ENCODE results near the gene PRR36. TPM values are rescaled to one million over a fixed set of nuclear protein-coding genes. Genes with fewer than 3 reads are reported as not detected.

PRR36 gene
- total RNA-seq, 1 experiment from 2014 or later, result not detected

DNA sequence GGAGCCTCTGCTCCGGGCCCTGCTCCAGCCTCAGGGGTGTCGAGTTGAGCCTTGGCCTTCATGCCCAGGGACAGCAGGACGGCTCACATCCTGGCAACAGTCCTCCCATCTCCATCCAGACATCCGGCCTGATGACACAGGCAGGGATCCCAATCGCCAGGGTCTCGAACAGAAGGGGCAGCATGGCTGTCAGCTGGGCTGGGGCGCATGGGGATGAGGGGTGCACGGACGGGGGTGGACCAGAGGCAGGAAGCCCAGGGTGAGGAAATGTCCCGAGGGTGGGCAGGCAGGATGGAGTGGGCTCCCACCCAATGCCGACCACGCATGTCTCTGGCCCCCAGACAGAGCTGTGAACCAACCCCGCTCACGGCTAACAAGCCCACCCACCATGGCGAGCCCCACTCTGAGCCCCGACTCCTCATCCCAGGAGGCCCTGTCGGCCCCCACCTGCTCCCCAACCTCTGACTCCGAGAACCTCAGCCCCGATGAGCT is 28.0 kb downstream of the PRR36 start:
- no peak for DNase-seq (ENCODE audit: low read depth)

DNA sequence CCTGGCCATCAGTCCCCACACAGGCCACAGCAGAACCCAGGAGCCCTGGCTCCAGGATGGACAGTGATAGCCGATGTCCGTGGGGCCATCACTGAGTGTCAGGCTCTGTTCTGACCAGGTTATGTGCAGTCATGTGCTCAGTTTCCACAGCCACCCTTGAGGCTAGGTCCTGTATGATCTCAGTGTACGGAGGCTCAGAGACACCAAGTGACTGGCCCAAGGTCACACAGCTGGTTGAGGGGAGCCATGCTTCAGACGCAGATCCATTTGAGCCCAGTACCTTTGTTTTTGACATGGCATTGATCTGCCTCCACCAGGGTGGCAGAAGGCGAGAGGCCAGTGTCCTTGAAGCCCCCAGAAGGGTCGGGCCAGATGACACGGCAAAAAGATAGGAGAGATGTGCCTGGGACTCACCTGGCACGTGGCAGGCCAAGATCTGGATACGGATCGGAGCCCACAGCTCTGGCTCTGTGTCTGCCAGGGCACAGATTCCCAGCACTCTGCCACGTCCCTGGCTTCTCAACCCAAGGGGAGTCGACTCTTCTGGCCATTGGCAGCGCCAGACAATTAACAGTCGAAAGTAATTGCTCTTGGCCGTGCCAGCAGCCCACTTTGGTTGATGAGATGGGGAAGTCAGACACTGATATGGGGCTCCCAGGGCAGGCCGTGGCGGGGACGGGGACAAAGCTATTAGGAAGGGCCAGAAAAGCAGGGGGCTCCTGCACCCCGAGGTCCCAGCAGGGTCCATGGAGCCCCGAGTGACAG is 28.6 kb downstream of the PRR36 start:
- DNase-seq (ENCODE audit: low read depth), result no peak

DNA sequence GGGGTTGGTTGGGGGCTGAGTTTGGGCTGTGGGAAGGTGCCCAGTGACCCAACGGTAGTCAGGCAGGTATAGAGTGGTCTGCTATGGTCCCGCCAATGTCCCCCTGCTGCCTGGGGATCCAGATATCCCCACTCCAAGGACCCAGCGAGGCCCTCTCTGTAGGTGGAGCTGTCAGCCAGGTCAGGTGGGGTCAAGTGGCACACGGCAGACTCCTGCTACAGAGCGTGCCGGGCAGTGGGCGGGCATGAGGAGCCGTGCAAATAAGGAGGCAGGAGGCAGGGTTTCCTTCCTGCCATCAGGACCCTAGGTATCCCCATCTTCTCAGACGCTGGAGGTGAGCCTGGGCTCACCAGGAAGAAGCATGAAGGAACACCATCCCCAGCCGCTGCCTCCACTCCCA is 29.2 kb downstream of the PRR36 start:
- no peak for DNase-seq (ENCODE audit: low read depth)

DNA sequence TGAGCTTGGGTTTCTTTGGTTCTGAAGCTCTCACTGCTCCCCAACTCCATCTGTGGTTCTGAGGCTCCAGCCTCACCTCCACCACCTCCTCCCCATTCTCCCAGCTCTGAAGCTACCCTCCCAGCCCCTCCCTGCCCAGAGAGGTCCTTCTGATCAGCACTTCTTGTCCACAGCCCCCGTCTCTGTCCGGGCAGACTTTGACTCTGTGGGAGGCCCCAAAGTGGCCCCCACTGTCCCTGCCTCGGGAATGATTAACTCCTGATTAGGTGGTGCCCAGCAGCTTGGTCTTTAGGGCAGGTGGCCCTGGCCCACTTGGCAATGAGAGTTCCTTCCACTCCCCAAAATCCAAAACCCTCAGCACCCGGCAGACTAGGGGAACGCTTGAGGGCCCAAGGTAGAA is 29.8 kb downstream of the PRR36 start:
- DNase-seq (ENCODE audit: low read depth), result no peak

DNA sequence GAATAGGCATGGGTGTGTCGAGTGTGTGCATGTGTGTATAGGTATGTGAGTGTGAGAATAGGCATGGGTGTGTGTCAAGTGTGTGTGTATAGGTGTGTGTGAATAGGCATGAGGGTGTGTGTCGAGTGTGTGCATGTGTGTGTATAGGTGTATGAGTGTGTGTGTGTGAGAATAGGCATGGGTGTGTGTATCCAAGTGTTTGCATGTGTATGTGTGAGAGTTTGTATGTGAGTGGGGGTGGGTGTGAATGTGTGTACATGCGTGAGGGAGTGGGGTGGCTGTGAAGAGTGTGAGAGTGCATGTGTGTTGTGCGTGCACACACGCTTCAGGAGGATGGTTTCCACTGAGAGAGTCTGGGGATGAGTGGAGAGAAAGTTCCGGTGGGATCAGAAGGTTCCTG is 30.7 kb downstream of the PRR36 start:
- no peak for DNase-seq (ENCODE audit: low read depth)

DNA sequence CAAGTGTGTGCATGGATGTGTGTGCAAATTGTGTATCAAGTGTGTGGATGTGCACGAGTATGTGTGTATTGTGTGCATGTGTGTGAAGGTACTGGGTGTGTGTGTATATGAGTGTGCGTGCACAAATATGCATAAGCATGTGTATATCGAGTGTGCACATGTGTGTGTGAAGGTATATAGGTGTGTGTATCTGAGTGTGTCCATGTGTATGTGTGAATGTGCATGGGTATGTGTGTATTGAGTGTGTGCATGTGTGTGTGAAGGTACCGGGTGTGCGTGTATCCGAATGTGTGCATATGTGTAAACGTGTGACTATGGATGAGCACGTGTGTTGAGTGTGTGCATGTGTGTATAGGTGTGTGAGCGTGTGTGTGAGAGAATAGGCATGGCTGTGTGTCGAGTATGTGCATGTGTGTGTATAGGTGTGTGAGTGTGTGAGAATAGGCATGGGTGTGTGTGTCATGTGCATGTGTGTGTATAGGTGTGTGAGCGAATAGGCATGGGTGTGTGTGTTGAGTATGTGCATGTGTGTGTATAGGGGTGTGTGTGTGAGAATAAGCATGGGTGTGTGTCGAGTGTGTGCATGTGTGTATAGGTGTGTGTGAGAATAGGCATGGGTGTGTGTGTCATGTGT is 31.4 kb downstream of the PRR36 start:
- DNase-seq (ENCODE audit: low read depth), result no peak

DNA sequence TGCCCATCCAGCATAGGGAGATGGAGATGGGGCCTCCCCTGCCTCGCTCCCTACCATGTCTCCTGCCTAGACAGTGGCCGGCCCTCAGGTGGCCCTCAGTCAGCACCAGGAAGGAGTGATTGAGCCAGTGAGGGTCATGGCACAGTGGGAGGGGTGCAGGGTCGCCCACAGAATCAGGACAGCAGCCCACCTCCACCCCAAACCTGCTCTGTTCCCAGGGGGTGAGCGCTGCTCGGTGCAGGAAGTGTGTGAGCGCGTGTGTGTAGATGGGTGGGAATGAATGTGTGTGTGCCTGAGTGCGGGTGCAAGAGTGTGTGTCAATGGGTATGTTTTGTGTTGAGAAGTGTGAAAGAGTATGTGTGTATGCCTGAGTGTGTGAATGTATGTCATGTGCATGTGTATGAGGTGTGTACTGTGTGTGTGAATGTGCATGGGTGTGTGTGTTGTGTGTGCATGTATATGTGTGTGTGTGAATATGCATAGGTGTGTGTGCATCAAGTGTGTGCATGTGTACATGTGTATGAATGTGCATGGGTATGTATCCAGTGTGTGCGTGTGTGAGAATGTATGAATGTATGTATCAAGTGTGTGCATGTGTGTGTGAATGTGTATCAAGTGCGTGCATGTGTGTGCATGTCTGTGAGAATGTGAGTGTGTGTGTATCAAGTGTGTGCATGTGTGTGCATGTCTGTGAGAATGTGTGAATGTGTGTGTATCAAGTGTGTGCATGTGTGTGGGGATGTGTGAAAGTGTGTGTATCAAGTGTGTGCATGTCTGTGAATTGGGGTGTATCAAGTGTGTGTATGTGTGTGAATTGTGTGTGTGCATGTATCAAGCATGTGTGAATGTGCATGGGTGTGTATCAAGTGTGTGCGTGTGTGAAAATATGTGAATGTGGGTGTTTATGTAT is 32.2 kb downstream of the PRR36 start:
- DNase-seq (ENCODE audit: low read depth), result no peak

DNA sequence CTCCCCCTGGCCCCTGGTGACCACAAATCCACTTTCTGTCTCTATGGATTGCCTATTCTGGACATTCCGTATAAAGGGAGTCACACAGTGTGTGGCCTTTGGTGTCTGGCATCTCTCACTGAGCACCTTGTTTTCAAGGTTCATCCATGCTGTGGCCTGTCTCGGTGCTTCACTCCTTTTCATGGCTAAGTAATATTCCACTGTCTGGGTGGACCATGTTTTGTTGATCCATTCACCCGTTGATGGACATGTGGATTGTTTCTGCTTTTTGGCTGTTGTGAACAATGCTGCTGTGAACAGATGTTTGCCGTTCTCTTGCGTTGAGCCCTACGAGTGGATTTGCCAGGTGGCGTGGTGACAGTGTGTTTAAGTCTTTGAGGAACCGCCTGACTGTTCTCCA is 33.6 kb downstream of the PRR36 start:
- no peak for DNase-seq (ENCODE audit: low read depth)

DNA sequence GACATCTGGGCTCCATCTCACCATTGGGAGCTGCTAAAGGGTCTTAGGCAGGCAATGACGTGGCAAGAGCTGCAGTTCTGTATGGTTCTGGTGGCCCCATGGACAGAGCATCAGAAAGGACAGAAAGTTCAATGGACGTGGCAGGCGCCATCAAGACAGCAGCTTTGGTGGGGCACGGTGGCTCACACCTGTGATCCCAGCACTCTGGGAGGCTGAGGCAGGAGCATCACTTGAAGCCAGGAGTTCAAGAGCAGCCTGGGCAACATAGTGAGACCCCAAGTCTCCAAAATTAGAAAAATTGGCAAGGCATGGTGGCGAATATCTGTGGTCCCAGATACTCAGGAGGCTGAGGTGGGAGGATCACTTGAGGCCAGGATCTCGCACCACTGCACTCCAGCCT is 34.7 kb downstream of the PRR36 start:
- no peak for DNase-seq (ENCODE audit: low read depth)

DNA sequence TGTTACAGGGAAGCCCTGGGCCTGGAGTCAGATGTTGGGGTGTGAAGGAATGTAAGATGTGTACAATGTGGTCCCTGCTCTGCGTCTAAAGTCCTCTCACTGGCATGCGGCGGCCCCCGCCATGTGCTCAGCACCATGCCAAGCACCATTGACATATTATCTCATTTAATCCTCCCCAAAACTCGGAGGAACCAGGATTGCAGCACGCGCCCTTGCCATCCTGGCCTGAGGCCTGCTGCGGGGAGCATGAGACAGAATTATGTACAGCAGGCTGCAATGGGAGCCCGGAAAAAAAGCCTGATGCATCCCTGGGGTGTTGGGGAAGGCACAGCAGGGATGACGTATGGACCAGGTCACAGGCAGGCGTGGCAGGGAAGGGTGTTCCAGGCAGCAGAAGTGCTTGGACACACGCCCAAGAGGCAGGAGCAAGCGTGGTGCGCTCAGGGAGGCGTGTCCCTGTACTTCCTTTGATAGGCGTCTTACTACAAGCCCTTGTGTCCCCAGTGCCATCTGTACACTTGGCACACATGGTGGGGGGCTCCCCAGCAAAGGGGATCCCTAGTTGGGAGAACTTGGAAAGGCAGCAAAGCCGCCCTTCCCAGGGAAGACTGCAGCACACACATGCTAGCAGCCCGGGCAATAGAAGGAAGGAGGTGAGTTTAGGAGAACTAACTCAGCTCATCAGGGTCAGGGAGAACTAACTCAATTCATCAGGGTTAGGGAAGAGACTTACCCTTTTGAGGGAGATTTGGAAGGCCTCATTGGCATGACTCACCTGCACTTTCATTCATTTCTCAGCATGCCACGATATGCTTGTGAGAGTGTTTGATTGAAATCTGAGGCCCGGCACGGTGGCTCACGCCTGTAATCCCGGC is 40.7 kb downstream of the PRR36 start:
- DNase-seq (ENCODE audit: low read depth), result peak; percentile 18

DNA sequence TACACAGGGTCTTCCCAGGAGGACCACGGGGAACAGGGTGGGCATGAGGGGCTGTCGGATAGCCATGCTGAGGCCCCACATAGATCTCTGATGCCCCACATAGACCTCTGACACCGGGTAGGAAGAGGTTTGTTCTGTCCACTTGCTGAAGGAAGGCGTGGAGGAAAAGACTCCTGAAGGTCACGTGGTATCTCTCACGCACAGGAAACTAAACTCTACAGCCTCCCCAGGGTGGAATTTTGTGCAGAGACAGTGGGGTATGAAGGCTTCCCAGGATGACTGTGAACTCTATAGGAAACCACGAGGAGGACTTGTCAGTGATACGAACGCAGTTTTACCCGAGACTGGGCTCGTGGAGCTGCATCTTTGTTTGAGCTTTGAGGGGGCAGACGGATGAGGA is 41.4 kb downstream of the PRR36 start:
- DNase-seq (ENCODE audit: low read depth), result no peak

DNA sequence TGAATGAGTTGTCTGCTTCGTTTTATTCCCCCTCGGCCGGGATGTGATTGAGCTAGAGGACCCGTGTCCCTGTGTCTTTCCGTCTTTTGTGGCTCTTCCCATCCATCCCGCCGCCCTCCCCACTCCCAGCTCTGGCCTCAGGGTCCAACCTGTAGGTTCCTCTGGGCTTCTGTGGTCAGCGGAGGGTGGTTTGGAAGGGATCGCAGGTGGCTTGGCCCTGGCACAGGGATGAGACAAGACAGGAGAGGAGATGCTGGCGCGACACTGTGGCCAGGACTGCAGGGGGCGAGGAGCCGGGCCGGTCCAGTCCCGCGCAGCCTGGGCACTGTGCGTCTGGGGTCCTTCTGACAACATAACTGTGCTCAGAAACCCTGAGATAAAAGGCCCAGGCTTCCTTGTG is 42.2 kb downstream of the PRR36 start:
- DNase-seq (ENCODE audit: low read depth), result no peak

DNA sequence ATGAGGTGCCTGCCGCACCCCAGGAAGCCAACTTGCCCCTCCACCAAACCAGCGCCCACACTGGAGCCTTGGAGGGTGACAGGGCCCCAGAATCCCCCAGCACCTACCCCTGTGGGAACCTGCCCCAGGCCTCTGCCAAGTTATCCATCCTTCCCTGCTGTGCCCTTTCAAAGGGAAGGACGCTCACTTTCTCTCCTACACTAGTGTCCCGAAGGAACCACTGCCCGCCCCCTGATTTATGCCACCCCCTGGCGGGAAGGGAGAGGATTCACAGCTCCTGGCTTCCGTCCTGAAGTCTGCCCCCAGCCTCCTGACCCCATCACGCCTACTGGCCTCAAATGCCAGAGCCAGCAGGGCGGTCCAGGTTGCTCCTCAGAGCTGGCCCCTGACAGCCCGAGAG is 42.7 kb downstream of the PRR36 start:
- DNase-seq (ENCODE audit: low read depth), result no peak

DNA sequence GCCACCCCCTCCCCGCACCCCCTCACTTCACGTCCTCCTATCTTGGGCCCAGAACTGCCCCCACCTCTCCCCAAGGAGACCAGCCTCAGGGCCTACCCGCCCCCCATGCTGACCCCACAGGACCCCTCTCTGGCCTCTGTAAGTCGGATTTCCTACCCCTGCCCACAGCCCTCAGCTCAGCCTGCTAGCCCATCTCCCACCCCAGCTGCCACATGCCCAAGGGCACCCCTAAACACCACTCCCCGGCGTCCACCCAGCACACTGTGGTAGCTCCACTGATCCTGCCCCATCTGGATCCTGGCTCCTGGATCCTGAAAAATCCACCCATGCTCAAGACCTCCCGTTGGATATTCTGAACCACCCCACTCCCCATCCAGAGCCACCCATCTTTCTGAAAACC is 43.4 kb downstream of the PRR36 start:
- DNase-seq (ENCODE audit: low read depth), result no peak

DNA sequence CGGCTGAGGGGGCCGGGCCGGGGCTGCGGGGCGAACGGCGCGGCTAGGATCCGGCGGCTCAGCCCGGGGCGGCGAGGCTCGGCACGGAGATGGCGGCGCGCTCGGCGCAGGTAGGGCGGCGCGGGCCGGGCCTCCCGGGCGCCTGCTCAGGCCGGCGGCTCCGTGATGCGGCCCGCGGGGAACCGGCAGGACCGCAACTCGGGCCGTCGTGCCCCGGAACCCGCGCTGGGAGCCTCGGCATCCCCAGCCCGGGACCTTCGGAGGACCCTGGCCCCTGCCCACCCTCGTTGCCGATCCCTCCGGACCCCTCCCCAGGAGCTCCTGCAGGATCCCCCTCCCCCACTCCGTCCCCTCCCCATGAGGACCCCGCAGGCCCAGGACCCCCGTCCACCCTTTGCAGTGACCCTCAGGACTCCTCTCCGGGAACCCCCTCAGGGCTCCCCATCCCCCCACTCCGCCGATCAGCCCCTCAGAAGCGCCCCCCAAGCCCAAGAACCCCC is 43.9 kb downstream of the PRR36 start:
- no peak for DNase-seq (ENCODE audit: low read depth)

DNA sequence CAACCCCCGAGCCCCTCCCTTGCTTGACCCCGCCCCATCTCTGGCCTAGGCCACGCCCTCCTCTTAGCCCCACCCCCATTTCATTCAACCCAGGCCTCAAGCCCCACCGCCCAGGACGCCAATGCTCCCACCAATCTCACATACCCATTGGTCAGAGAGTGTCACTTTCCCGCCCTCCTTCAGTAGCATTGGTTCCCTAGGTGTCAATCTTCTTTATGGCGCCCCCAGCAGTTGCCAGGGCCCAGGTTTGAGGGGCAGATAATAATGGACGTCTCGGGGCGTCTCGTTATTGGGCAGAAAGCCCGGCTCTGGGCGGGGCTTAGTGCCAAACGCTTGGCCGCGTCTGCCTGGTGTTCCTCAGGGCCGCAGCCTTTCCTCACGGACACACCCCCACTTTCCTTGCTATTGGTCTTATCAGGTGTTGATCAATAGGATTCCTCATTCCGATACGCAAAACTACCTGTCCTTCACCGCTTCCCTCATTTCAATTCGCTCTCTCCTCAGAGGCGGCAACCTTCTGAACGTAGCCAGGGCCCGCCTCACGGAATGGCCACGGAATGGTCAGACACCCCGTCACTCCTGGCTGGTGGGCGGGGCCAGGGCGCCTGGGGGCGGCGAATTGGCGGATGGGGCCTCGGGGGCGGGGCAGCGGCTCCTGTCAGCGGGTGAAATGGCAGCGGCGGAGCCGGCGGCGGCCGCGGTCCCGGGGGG is 44.5 kb downstream of the PRR36 start, which contains the start of gene EVI5L:
Gene EVI5L (plus strand): TSS at position 658 of the 711 bp plus-strand sequence. CDS start 16,325 bp downstream, outside the sequence.
- peak; percentile 100 for DNase-seq (ENCODE audit: low read depth)

DNA sequence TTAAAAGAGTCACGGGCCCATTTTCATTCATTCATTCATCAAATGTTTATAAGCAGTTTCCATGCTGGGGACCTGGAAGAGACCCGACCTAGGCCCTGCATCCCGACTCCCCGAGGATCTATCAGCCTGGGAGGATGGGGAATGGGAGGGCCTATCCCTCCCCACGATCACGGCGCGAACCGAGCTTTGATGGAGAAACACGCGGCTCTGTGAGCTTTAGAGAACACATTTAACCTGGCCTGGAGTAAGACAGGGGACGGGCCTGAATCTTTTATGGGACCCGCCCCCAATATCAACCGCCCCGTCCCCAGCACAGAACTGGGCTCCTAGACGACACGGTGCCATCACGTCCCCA is 45.0 kb downstream of the PRR36 start:
- DNase-seq (ENCODE audit: low read depth), result no peak

DNA sequence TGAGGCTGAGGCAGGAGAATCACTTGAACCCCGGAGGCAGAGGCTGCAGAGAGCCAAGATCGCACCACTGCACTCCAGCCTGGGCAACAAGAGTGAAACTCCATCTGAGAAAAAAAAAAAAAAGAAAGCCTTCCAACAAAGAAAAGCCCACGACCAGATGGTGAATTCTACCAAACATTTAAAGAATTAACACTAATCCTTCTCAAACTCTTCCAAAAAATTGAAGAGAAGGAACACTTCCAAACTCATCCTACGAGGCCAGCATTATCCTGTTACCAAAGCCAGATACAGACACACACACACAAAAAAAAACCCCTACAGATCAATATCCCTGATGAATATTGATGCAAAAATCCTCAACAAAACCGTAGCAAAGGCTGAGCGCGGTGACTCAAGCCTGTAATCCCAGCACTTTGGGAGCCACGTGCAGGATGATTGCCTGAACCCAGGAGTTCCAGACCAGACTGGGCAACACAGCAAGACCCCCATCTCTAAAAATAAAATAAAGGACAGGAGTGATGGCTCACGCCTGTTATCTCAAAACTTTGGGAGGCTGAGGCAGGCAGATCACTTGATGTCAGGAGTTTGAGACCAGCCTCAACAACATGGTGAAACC is 50.4 kb downstream of the PRR36 start:
- no peak for DNase-seq (ENCODE audit: low read depth)

DNA sequence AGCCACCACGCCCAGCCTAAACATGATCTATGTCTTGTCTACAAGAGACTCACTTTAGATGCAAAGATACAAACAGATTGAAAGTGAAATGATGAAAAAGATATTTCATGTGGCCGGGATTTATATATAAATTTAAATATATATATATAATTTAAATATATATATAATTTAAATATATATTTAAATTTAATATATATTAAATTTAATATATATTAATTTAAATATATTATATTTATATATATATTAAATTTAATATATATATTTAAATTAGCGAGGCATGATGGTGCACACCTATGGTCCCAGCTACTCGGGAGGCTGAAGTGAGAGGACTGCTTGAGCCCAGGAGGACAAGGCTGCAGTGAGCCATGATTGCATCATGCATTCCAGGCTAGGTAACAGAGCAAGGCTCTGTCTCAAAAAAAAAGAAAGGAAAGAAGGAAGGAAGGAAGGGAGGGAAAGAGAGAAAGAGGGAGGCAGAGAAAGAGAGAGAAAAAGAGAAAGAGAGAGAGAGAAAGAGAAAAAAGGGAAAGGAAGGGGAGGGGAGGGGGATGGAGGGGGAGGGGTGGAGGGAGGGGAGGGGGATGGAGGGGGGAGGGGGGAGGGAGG is 51.2 kb downstream of the PRR36 start:
- DNase-seq (ENCODE audit: low read depth), result no peak

Data from LHCN-M2 (cell line).